GM21447 (cell line): ENCODE measurements around the gene EDAR.

Experiments
- ATAC-seq: cut with Tn5 transposase; IDR thresholded peaks from one replicate; pipeline ENCODE4 v1.9.1; 2021; ENCODE audit not compliant: unreplicated experiment

The EDAR gene

DNA sequence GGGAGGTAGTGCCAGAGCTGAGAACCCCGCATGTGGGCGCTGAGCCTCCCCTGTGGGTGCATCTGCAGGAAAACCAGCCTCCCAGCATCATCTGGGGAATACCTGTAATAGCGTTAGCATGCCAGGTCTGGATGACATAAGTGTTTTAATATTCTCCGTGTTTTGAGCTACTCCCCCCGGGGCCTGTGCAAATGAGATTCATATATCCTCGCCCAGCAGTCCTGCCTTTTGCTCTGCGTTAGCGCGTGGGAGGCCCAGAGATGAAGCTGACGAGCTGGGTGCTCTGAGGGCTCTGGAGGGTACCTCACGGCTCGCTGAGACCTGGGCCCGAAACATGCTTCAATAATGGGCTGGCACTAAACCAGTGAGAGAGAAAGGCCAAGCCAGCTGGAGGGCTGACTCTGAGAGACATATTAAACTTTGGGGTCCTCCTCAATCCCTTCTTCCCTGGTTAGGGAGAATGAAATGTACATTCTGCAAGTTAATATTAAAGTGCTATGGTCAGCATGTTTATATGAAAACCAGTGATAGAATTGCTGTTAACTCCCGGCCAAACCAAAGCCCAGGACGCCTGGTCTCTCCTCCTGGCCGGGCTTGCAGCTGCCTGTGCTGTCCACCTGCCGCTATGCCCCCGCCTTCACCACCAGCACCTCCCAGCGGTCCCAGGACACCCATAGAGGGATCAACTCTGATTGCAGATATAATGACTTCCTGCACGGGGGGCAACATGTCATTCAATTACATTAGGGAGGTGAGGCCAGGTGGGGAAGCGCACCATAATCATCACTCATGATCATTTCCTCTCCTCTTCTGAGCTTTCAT lies 77.0 kb downstream of the EDAR start:
- no peak for ATAC-seq

GRCh38 chr2:108911401-108911800 lies 77.6 kb downstream of the EDAR start:
- ATAC-seq = no peak

- no peak for ATAC-seq
Measured at GRCh38 chr2:108910541-108911396, 78.3 kb downstream of the EDAR start.

- no peak for ATAC-seq
Measured at GRCh38 chr2:108910011-108910431, 79.0 kb downstream of the EDAR start.

DNA sequence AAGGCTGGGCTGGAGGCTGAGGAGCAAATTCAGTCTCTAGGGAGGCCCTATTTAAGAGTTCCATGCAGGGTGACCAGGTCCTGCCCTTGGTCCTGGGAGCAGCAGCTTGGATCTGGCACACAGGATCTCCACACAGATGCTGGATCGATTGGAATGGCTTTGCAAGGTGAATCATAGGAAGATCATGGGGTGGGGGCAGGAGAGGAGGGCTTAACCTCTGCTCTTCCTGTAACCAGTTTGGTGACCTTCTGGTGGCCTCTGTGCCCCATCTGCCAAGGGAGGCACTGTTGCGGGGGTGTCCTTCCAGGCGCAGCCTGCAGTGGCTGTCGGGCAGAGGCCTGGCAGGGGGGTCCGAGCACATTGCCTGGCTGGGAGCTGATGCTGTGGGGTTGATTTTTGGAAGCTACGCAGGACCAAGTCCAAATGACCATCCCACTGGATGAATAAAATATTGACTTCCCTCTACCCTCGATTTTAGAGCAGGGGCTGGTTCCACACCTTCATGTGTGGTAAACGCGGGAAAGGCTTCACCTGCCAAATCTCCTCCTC lies 79.7 kb downstream of the EDAR start:
- no peak for ATAC-seq

DNA sequence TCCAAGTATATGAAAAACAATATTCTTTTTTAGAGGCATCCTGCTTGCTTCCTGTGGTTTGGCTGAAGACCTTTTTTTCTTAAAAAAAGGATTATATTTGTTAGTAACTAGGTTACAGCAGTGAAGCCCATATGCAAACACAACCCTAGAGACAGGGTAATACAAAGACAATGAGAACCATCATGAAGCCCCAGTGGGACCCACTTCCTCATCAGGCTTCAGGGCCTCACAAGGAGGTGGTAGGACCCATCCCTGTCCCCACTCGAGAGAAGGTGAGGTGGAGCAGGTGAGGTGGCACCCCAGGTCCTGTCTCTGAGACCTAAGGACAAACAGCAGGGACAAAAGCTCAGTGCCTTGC lies 80.3 kb downstream of the EDAR start:
- no peak for ATAC-seq

DNA sequence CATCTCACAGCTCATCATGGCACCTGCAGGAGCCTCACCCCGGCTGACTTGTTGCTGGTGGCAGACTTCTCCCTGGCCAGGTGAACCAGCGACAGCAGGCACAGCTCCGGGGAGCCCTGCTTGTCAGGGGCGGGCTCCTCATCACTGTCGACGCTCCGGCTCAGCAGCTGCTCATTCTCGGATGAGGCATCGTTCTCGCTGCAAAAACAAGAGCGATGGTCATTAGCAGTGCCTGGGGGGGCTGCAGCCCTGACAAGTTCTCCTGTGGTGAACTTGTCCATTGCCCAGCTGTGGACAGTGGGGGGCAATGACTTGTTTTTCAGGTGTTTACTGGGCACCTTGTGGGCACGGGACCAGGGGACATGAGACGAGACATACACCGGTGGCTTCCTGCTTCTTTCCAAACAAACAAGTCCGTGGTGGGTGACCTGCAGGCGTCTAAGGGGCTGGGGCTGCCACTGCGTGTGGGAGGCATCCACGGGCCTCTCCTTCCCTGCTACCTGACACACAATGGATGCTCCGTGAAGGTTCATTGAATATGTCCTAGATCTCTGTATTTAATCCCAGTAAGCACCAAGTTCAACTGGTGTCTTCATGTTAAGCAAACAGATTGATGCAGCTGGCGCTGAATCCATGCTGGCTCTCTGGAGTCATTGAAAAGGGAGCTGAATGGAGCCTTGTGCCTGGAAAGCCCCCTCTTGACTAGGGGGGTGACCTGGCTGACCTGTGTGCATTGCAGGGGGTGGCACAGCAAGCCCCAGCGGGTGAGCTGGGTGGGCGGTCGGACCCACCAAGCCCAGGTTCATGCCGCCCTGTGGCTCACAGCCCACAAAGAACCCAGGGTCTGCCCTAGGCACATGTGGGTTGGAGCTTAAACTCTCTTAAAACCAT lies 81.0 kb downstream of the EDAR start:
- ATAC-seq = no peak

- no peak for ATAC-seq
Measured at GRCh38 chr2:108906403-108907077, 82.5 kb downstream of the EDAR start.

DNA sequence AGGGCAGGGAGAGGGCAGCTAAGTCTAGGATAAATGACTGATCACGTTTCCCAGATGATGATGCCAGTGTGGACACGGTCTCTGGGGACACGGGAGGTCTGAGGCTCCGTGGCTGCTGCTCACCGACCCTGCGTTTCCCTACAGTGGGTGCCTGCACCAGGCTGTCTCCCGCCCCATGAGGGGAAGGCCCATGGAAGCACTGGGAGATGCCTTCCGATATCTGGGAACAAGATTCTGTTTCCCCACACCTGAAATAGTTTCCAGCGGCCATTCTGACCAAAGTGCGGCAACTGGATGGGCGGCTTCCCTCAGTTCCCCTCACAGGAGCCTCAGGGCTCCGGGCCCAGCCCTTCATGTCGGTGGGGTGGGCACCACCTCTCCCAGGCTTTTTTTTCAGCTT lies 83.1 kb downstream of the EDAR start:
- ATAC-seq = no peak

DNA sequence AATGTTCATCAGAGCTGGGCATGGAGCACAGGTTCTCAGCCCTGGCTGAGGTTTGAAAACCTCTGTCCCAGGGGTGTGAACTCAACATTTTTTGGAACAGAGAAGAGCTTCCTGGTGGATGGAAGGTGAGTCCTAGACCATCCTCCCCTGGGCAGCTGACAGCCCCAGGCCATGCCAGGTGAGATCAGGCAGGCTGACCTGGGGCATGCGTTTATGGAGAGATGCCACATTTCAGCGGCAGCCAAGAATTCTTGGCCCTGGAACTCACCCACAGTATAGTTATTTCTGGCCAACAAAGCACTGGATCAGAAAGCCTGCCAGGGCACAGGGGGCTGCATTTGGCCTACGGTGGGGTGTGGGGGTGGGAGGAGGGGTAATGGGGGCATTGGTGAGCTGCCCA lies 83.8 kb downstream of the EDAR start:
- ATAC-seq = no peak

DNA sequence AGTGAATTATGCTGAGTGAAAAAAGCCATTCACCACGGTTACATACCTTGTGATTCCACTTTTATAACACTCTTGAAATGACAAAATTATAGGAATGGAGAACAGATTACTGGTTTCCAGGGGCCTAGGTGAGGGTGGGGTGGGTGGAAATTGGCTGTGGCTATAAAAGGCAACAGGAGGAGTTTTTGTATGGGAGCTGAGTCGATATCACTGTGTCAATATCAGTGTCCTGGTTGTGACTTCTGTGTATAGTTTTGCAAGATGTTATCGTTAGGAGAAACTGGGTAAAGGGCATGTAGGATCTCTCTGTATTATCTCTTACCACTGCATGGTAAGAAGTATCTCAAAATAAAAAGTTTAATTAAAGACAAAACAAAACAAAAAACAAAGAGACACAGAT lies 84.3 kb downstream of the EDAR start:
- ATAC-seq = no peak

DNA sequence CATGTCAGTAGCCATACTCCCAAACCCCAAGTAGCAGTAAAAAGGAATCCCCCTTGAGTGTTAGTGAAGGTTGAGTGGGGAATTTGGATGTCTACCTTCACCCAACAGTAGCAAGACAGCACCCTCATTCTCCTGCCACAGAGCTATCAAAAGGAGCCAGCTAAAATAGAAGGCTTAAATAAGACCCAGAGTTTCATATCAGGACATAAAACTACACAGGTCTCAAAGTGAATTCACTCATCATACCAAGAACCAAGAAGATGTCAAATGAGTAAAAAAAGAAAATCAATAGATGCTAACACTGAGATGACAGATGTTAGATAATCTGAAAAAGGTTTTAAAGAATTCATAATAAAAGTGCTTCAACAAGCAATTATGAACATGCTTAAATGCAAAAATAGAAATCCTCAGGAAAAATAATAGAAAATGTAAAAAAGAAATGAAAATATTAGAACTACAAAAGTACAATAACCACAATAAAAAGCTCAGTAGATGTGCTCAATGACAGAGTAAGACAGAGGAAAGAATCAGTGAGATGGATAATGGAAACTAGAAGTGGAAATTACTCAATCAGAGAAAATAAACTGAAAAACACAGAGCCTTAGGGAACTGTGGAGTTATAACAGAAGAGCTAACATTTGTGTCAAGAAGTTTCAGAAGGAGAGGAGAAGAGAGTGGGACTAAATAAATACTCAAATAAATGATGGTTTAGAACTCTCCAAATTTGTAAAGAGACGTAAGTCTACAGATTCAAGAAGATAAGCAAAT lies 90.5 kb downstream of the EDAR start:
- ATAC-seq = no peak

GRCh38 chr2:108896741-108897140 lies 92.3 kb downstream of the EDAR start:
- no peak for ATAC-seq

DNA sequence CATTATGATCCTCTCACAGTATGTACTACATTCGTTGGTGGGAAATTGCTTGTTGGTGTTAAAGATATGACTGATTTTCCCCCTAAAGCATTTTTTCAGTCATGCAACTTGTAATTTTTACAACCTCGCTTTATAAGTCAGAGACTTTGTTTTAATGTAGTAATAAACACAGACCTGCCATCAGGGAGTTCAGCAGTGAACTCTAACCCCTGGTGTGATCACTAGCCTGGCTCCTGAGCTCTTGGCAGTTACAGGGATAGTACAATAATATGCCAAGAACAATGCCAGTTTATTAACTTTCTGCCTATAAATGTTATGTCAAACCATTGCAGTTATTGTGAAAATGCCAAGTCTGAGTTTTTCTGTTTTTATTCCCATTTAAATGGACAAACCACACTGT lies 93.8 kb downstream of the EDAR start:
- ATAC-seq = no peak

DNA sequence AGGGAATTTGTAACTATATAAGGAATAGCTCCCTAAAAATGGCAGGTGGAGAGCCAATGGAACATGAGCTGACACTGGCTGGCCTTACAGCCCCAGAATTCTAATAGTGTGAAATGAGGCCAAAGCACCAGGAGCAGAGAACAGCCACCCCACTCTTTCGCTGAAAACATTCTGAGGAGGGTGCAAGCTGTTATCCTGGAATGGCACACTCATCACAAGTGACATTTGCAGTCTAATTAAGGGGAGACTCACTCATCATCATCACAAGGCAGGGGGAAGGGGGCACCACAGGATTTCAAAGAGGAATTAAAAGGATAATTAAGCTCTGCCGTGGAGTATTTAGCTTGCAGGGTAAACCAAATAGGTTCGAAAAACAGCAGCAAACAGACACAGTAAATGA lies 94.3 kb downstream of the EDAR start:
- ATAC-seq = no peak

DNA sequence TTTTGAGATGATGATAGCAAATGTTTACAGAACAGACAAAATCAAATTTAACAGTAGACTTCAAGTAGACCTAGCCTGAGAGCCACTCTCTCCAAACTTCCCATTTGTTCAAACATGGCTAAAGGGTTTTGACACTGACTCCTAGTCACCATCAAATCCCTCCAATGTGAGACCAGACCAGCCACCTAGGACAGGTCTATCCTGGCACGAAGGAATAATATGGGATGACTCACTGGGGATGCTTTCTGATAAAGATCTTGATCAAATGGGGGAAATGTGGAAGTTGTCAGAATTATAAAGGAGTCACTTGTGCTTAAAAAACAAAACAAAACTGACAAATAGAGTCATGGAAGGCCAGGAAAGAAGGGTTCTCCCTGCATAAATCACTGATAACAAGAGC lies 95.7 kb downstream of the EDAR start:
- ATAC-seq = no peak

- ATAC-seq = no peak
Measured at GRCh38 chr2:108889907-108890306, 99.1 kb downstream of the EDAR start.

GRCh38 chr2:108884619-108885018 lies 104.4 kb downstream of the EDAR start:
- ATAC-seq = no peak

GRCh38 chr2:108878276-108878675 lies 110.7 kb downstream of the EDAR start:
- ATAC-seq = no peak

- no peak for ATAC-seq
Measured at GRCh38 chr2:108877506-108877905, 111.5 kb downstream of the EDAR start.
